Vagina (tissue), 2 donors: ENCODE data around the gene RBM18. TPM values are rescaled to one million over a fixed set of nuclear protein-coding genes. Genes with fewer than 3 reads are reported as not detected.

Source experiments
- DNase-seq, 2 donors: peaks; one replicate each; pipeline ENCODE4 v3.0.0-alpha.2; 2017; ENCODE audit errors: extremely low spot score in 2 of 2
- H3K27ac ChIP-seq: fragments of 200-600 bp; sonication (generic); one replicate; pipeline ENCODE4 v1.5.1; 2019
- H3K27me3 ChIP-seq: fragments of 200-600 bp; sonication (generic); one replicate; pipeline ENCODE4 v1.5.1; 2019
- H3K36me3 ChIP-seq, 2 donors: fragments of 200-600 bp; sonication (generic); one replicate each; pipeline ENCODE4 v1.5.1; 2017 to 2019
- H3K4me1 ChIP-seq: fragments of 200-600 bp; sonication (generic); one replicate; pipeline ENCODE4 v1.5.1; 2019
- H3K4me3 ChIP-seq, 2 donors: fragments of 200-600 bp; sonication (generic); 1 replicate in 1 of 2; 2 replicates in 1 of 2; pipeline ENCODE4 v1.5.1; 2016 to 2019
- H3K9me3 ChIP-seq: fragments of 200-600 bp; sonication (generic); one replicate; pipeline ENCODE4 v1.5.1; 2019
- POLR2A ChIP-seq, 2 donors: fragments of 450-650 bp; IDR thresholded peaks; one replicate each; pipeline ENCODE4 v1.6.1; 2017; ENCODE audit warnings: antibody characterized with exemption in 2 of 2, mild to moderate bottlenecking in 2 of 2, moderate library complexity in 2 of 2
- POLR2AphosphoS5 ChIP-seq, 2 donors: sonication (generic); formaldehyde crosslinking; IDR thresholded peaks; one replicate each; pipeline ENCODE4 v1.9.0; 2017; ENCODE audit warnings: antibody characterized with exemption in 2 of 2, mild to moderate bottlenecking in 2 of 2, low read depth in 1 of 2; ENCODE audit not compliant: insufficient read depth in 1 of 2
- intact Hi-C: fragments of 100-400 bp; cut with DNase I; formaldehyde crosslinking; loops from one replicate; pipeline ENCODE4 v1.15.1; 2023
- total RNA-seq: library from RNA; depleted of rRNA; stranded (reverse); fragments of >200 nt; gene quantifications from one replicate; pipeline ENCODE4 v1.2.3, GENCODE V29; 2016
- TF ChIP-seq, protein P1 (sequence below), 3 experiments: fragments of 450-650 bp in 2 of 3; fragments of 200-600 bp in 1 of 3; sonication (generic) in 1 of 3; IDR thresholded peaks; one replicate each; pipeline ENCODE4 v1.5.1; 2017 to 2019; ENCODE audit warnings: antibody characterized with exemption in 3 of 3, mild to moderate bottlenecking in 2 of 3, moderate library complexity in 2 of 3

The RBM18 gene
- total RNA-seq, 1 donor from 2014 or later = 11.3 TPM

- Histone ChIP-seq H3K9me3 (no peaks in the 10 kb centered on the region), H3K4me1 (no peaks in the 10 kb centered on the region)
- intact Hi-C loops = no loop called here
Observed at GRCh38 chr9:122193651-122194050, 71.0 kb downstream of the RBM18 start.

GRCh38 chr9:122192914-122193525 is 71.6 kb downstream of the RBM18 start:
- intact Hi-C loops = no loop called here
- no peaks in the 10 kb centered on the region for H3K27me3 ChIP-seq
- no peaks in the 10 kb centered on the region for H3K36me3 ChIP-seq
- no peaks in the 10 kb centered on the region for H3K4me1 ChIP-seq
- no peak for DNase-seq
- TF ChIP-seq POLR2A (IDR thresholded peaks at IDR 0.05) (no peak), POLR2AphosphoS5 (IDR thresholded peaks at IDR 0.05; ENCODE audit: insufficient read depth in 1 of 2, low read depth in 1 of 2) (no peak)
- TF ChIP-seq, protein P1, sequence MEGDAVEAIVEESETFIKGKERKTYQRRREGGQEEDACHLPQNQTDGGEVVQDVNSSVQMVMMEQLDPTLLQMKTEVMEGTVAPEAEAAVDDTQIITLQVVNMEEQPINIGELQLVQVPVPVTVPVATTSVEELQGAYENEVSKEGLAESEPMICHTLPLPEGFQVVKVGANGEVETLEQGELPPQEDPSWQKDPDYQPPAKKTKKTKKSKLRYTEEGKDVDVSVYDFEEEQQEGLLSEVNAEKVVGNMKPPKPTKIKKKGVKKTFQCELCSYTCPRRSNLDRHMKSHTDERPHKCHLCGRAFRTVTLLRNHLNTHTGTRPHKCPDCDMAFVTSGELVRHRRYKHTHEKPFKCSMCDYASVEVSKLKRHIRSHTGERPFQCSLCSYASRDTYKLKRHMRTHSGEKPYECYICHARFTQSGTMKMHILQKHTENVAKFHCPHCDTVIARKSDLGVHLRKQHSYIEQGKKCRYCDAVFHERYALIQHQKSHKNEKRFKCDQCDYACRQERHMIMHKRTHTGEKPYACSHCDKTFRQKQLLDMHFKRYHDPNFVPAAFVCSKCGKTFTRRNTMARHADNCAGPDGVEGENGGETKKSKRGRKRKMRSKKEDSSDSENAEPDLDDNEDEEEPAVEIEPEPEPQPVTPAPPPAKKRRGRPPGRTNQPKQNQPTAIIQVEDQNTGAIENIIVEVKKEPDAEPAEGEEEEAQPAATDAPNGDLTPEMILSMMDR (IDR thresholded peaks at IDR 0.05) = no peak
- H3K27ac ChIP-seq = no peak overlapping the region
- H3K4me3 ChIP-seq = no peak overlapping the region
- no peaks in the 10 kb centered on the region for H3K9me3 ChIP-seq

More at GRCh38 chr9:122193651-122194050, 71.0 kb downstream of the RBM18 start:
- Histone ChIP-seq H3K27ac (no peak overlapping the region), H3K27me3 (no peaks in the 10 kb centered on the region), H3K4me3 (no peak overlapping the region), H3K36me3 (no peaks in the 10 kb centered on the region)
- TF ChIP-seq POLR2AphosphoS5 (IDR thresholded peaks at IDR 0.05; ENCODE audit: insufficient read depth in 1 of 2, low read depth in 1 of 2) = no peak
- TF ChIP-seq, protein P1 (IDR thresholded peaks at IDR 0.05) = no peak
- TF ChIP-seq POLR2A (IDR thresholded peaks at IDR 0.05) = no peak
- no peak for DNase-seq

DNA sequence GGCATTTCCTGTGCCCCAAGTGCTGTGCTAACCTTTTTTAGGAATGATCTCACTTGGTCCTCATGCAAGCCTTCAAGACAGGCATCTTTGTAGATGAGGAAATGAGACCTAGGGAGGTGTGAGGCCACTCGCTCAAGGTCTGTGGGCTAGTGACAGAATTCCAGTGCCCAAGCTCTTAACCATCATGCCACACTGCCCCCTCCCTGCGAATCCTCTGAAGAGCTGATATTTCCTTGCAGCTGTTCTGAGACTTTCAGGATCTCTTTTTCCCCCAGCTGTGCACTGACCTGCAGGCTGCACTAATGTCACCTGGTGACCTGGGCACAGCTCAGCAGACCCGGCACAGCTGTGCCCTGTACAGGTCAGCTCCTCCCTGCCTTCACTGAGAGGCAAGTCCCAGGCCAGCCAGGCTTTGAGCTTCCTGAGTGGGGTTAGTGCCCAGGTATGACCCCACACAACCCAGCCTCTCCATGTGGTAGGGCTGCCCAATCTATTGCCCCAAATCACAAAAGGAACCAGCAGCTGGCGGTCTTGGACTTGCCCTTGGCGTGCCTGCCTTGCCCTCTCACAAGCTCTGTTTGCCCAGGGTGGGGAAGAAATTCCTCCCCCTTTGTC is 72.3 kb downstream of the RBM18 start:
- Histone ChIP-seq H3K4me1 (no peaks in the 10 kb centered on the region), H3K27ac (no peak overlapping the region), H3K9me3 (no peaks in the 10 kb centered on the region), H3K4me3 (no peak overlapping the region), H3K27me3 (no peaks in the 10 kb centered on the region), H3K36me3 (no peaks in the 10 kb centered on the region)
- intact Hi-C loops = no loop called here
- TF ChIP-seq POLR2AphosphoS5 (IDR thresholded peaks at IDR 0.05; ENCODE audit: insufficient read depth in 1 of 2, low read depth in 1 of 2) = no peak
- TF ChIP-seq, protein P1 (IDR thresholded peaks at IDR 0.05) = no peak
- TF ChIP-seq POLR2A (IDR thresholded peaks at IDR 0.05) = no peak
- DNase-seq = no peak

GRCh38 chr9:122191584-122191983 is 73.1 kb downstream of the RBM18 start:
- H3K4me3 ChIP-seq = no peak overlapping the region
- H3K36me3 ChIP-seq = no peaks in the 10 kb centered on the region
- DNase-seq = no peak
- no peak for TF ChIP-seq POLR2A (IDR thresholded peaks at IDR 0.05)
- TF ChIP-seq POLR2AphosphoS5 (IDR thresholded peaks at IDR 0.05; ENCODE audit: insufficient read depth in 1 of 2, low read depth in 1 of 2) = no peak
- TF ChIP-seq, protein P1 (IDR thresholded peaks at IDR 0.05) = no peak
- H3K27ac ChIP-seq = no peak overlapping the region
- H3K4me1 ChIP-seq = no peaks in the 10 kb centered on the region
- intact Hi-C loops = no loop called here
- no peaks in the 10 kb centered on the region for H3K27me3 ChIP-seq
- H3K9me3 ChIP-seq = no peaks in the 10 kb centered on the region
